Neural progenitor cell (in vitro differentiated cells): ENCODE results near the gene PLA2G4C. TPM values are rescaled to one million over a fixed set of nuclear protein-coding genes. Genes with fewer than 3 reads are reported as not detected.
"Not testable (repeated sequence)": the region's sequence is repeated elsewhere in the genome, so short reads cannot be mapped to it uniquely, and the experiment has no call there.

Source experiments
- DNase-seq: peaks from one replicate; pipeline ENCODE4 v3.0.0-alpha.2; 2016; ENCODE audit warnings: low spot score
- H2AFZ ChIP-seq: fragments of 200-600 bp; sonication (generic); replicated peaks from 2 replicates; pipeline ENCODE4 v1.6.1; 2016; ENCODE audit warnings: antibody characterized with exemption
- H3F3A ChIP-seq: fragments of 200-600 bp; sonication (generic); 2 replicates; pipeline ENCODE4 v1.6.1; 2016; ENCODE audit warnings: antibody characterized with exemption, low read depth
- H3K27ac ChIP-seq: fragments of 200-600 bp; sonication (generic); 2 replicates; pipeline ENCODE4 v1.5.1; 2016; ENCODE audit warnings: mild to moderate bottlenecking
- H3K27me3 ChIP-seq: fragments of 200-600 bp; sonication (generic); 2 replicates; pipeline ENCODE4 v1.6.1; 2016; ENCODE audit warnings: mild to moderate bottlenecking, moderate library complexity
- H3K36me3 ChIP-seq: fragments of 200-600 bp; sonication (generic); 2 replicates; pipeline ENCODE4 v1.5.1; 2016
- H3K4me1 ChIP-seq: fragments of 200-600 bp; sonication (generic); 2 replicates; pipeline ENCODE4 v1.6.1; 2016; ENCODE audit warnings: mixed run types
- H3K4me2 ChIP-seq: fragments of 200-600 bp; sonication (generic); 2 replicates; pipeline ENCODE4 v1.6.1; 2016
- H3K4me3 ChIP-seq: fragments of 200-600 bp; sonication (generic); 2 replicates; pipeline ENCODE4 v1.5.1; 2016
- H3K79me2 ChIP-seq: fragments of 200-600 bp; sonication (generic); 2 replicates; pipeline ENCODE4 v1.6.1; 2016; ENCODE audit warnings: low read depth
- H3K9ac ChIP-seq: fragments of 200-600 bp; sonication (generic); 2 replicates; pipeline ENCODE4 v1.6.1; 2016
- H3K9me3 ChIP-seq: fragments of 200-600 bp; sonication (generic); 2 replicates; pipeline ENCODE4 v1.5.1; 2016; ENCODE audit warnings: low read depth
- H4K20me1 ChIP-seq: fragments of 200-600 bp; sonication (generic); 2 replicates; pipeline ENCODE4 v1.6.1; 2016; ENCODE audit warnings: low read depth
- H3K27ac Mint-ChIP-seq: 3 replicates; pipeline ENCODE4 v1.8.0; 2021; ENCODE audit warnings: mixed read lengths
- H3K27me3 Mint-ChIP-seq: 2 replicates; pipeline ENCODE4 v1.8.0; 2022; ENCODE audit warnings: low read depth, mild to moderate bottlenecking, inconsistent platforms, moderate library complexity, mixed read lengths; ENCODE audit not compliant: insufficient read depth
- H3K36me3 Mint-ChIP-seq: 3 replicates; pipeline ENCODE4 v1.8.0; 2021; ENCODE audit warnings: mixed read lengths
- H3K4me1 Mint-ChIP-seq: 3 replicates; pipeline ENCODE4 v1.8.0; 2021; ENCODE audit warnings: mixed read lengths
- H3K4me3 Mint-ChIP-seq: 3 replicates; pipeline ENCODE4 v1.8.0; 2021; ENCODE audit warnings: mild to moderate bottlenecking, moderate library complexity, mixed read lengths
- H3K9me3 Mint-ChIP-seq: 3 replicates; pipeline ENCODE4 v1.8.0; 2020; ENCODE audit warnings: mixed read lengths
- CTCF ChIP-seq: fragments of 200-600 bp; sonication (generic); IDR thresholded peaks from 2 replicates; pipeline ENCODE4 v1.5.1; 2017; ENCODE audit warnings: antibody characterized with exemption, mild to moderate bottlenecking
- EZH2 ChIP-seq: fragments of 200-600 bp; sonication (generic); IDR thresholded peaks from 2 replicates; pipeline ENCODE4 v1.6.1; 2017; ENCODE audit warnings: antibody characterized with exemption, mild to moderate bottlenecking, moderate library complexity
- EZH2phosphoT487 ChIP-seq: fragments of 200-600 bp; sonication (generic); IDR thresholded peaks from 2 replicates; pipeline ENCODE4 v1.6.1; 2017; ENCODE audit warnings: antibody characterized with exemption
- total RNA-seq: library from RNA; depleted of rRNA; stranded (reverse); fragments of >200 nt; gene quantifications from 2 replicates; pipeline ENCODE4 v1.2.3, GENCODE V29; 2015; ENCODE audit warnings: low replicate concordance

PLA2G4C gene
- total RNA-seq, 1 donor from 2014 or later = not detected

DNA sequence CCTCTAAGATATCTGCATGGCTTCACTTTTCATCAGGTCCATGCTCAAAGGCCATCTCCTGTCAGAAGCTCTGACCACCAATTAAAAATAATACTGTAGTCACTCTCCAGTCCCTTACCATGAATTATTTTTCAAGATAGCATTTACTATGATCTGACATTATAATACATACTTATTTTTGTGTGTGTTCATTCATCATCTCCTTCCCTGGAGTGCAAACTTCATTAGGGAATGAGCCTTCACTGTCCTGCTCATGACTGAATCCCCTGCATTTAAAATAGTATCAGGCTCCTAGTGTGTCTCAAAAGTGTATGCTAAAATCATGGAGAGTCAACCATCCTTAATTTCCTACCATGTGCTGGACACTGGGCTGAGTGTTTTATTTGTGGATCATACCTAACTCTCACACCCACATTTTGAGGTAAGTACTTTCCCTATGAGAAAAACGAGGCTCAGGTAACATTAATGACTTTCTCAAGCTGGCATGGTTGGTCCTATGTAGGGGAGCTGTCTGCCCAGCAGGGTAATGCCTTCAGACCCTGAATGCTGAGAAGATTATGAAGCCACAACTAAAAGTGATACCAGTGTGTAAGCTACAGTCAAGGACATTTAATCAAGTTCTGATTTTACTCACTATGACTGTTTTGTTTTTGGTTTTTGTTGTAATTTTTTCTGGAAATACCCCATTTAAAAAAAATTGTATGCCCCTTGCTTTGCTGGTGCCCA, 16.3 kb downstream of the PLA2G4C start:
- Mint-ChIP-seq H3K36me3 (no peaks in the 10 kb centered on the region), H3K27ac (no peak overlapping the region)
- TF ChIP-seq EZH2phosphoT487 (no peak), CTCF (no peak), EZH2 (no peak)

GRCh38 chr19:48091111-48091718, 19.4 kb downstream of the PLA2G4C start:
- not testable (repeated sequence) for H3K27ac ChIP-seq, H3K9me3 ChIP-seq, H3K79me2 ChIP-seq, H4K20me1 ChIP-seq, H3K27me3 ChIP-seq, H3K36me3 Mint-ChIP-seq, H3F3A ChIP-seq, DNase-seq, H3K4me3 ChIP-seq, H3K27ac Mint-ChIP-seq, H3K4me2 ChIP-seq, H3K36me3 ChIP-seq, H3K4me1 ChIP-seq, H2AFZ ChIP-seq, H3K9ac ChIP-seq, H3K4me3 Mint-ChIP-seq
- peaks cover 16% of the 10 kb centered on the region for H3K9me3 Mint-ChIP-seq
- peaks cover 13% of the 10 kb centered on the region for H3K27me3 Mint-ChIP-seq
- peaks cover 19% of the 10 kb centered on the region for H3K4me1 Mint-ChIP-seq

More for the DNA sequence above, 16.3 kb downstream of the PLA2G4C start:
- Histone ChIP-seq H4K20me1 (no peaks in the 10 kb centered on the region), H3K4me3 (no peak overlapping the region), H3F3A (no peaks in the 10 kb centered on the region), H3K4me2 (no peak overlapping the region), H3K79me2 (no peaks in the 10 kb centered on the region), H3K9ac (no peak overlapping the region), H3K4me1 (no peaks in the 10 kb centered on the region), H3K27ac (no peak overlapping the region), H3K27me3 (no peaks in the 10 kb centered on the region), H2AFZ (no peak overlapping the region), H3K36me3 (no peaks in the 10 kb centered on the region), H3K9me3 (no peaks in the 10 kb centered on the region)
- H3K4me3 Mint-ChIP-seq = no peak overlapping the region
- H3K27me3 Mint-ChIP-seq = peaks cover 13% of the 10 kb centered on the region
- peaks cover 15% of the 10 kb centered on the region for H3K9me3 Mint-ChIP-seq
- peaks cover 16% of the 10 kb centered on the region for H3K4me1 Mint-ChIP-seq
- no peak for DNase-seq

DNA sequence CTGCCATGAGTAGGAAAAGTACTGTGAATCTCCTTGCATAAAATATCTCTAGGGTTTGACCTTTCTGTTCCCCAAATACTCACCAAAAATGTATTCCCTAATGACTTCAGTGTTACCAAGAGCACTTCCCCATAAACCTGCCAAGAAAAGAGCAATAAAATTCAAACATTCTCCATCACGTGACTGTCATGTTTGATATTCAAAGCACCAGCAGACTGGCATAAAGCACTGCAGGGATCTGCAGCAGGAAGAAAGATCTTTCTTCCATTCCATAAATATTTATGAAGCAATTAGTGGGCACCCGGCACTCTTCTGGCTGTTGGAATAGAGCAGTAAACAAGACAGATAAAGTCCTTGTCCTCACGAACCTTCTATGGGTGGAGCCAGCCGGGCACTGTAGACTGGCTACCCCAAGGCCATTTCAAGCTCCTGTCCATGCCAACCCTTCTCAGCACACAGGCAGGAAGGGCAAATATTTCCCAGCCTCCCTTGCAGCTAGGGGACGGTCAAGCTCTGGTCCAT, 20.3 kb downstream of the PLA2G4C start:
- Histone ChIP-seq H3K36me3 (no peaks in the 10 kb centered on the region), H3K27ac (no peak overlapping the region), H3F3A (no peaks in the 10 kb centered on the region), H3K79me2 (no peaks in the 10 kb centered on the region), H3K9me3 (no peaks in the 10 kb centered on the region), H3K9ac (no peak overlapping the region), H2AFZ (no peak overlapping the region), H4K20me1 (no peaks in the 10 kb centered on the region), H3K4me1 (no peaks in the 10 kb centered on the region), H3K4me3 (no peak overlapping the region), H3K4me2 (no peak overlapping the region), H3K27me3 (no peaks in the 10 kb centered on the region)
- Mint-ChIP-seq H3K4me1 (peaks cover 22% of the 10 kb centered on the region), H3K9me3 (peaks cover 16% of the 10 kb centered on the region), H3K4me3 (no peak overlapping the region), H3K36me3 (no peaks in the 10 kb centered on the region), H3K27ac (no peak overlapping the region), H3K27me3 (peaks cover 13% of the 10 kb centered on the region)
- TF ChIP-seq EZH2 (no peak), EZH2phosphoT487 (no peak), CTCF (no peak)
- DNase-seq = no peak

DNA sequence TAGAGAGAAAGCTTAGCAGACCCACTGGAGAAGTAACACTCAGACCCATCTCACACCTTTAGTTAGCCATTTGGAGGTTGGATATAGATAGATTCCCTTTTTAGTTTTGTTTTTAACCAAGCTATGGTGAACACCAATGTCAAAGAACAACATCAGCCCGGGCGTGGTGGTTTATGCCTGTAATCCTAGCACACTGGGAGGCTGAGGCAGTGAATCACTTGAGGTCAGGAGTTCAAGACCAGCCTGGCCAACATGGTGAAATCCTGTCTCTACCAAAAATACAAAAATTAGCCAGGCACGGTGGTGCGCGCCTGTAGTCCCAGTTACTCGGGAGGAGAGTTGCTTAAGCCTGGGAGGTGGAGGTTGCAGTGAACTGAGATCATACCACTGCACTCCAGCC, 21.6 kb downstream of the PLA2G4C start:
- H3K27ac ChIP-seq, H3K4me2 ChIP-seq, H3K27ac Mint-ChIP-seq, H3K4me3 ChIP-seq, H2AFZ ChIP-seq, H3K4me3 Mint-ChIP-seq, H3K9ac ChIP-seq, H3K36me3 Mint-ChIP-seq, H3K9me3 ChIP-seq, H3K79me2 ChIP-seq, H4K20me1 ChIP-seq, H3F3A ChIP-seq, DNase-seq, H3K36me3 ChIP-seq, H3K27me3 Mint-ChIP-seq, H3K4me1 ChIP-seq, H3K27me3 ChIP-seq: not testable (repeated sequence)
- peaks cover 23% of the 10 kb centered on the region for H3K4me1 Mint-ChIP-seq
- peaks cover 13% of the 10 kb centered on the region for H3K9me3 Mint-ChIP-seq
